NCI-H460 (cell line): ENCODE results near the gene IRF6. TPM values are rescaled to one million over a fixed set of nuclear protein-coding genes. Genes with fewer than 3 reads are reported as not detected.

Experiments
- DNase-seq: peaks from one replicate; pipeline ENCODE4 v3.0.0-alpha.2; 2016; ENCODE audit warnings: low read depth; ENCODE audit errors: extremely low read depth
- total RNA-seq: library from RNA; depleted of rRNA; stranded (reverse); fragments of >200 nt; shearing (Covaris generic); gene quantifications from 2 replicates; pipeline ENCODE4 v1.2.3, GENCODE V29; 2014

The IRF6 gene
- total RNA-seq, 1 experiment from 2014 or later, result 0.10 TPM

- no peak for DNase-seq
These were observed 39.9 kb downstream of the IRF6 start for GRCh38 chr1:209766051-209766450.

- DNase-seq, result no peak
These were observed 44.8 kb downstream of the IRF6 start for GRCh38 chr1:209761011-209761635.

GRCh38 chr1:209759829-209760359, 46.0 kb downstream of the IRF6 start:
- no peak for DNase-seq

- no peak for DNase-seq
These were observed 47.5 kb downstream of the IRF6 start for GRCh38 chr1:209758400-209758799.

- DNase-seq, result no peak
These were observed 49.1 kb downstream of the IRF6 start for GRCh38 chr1:209756615-209757445.

GRCh38 chr1:209755926-209756614, 49.9 kb downstream of the IRF6 start, which contains the start of gene TRAF3IP3:
Gene TRAF3IP3, plus strand, starts transcription at chr1:209756053. Its CDS starts 3,987 bp downstream, at chr1:209760040.
- DNase-seq, result no peak

GRCh38 chr1:209755256-209755655, 50.7 kb downstream of the IRF6 start:
- DNase-seq, result no peak

GRCh38 chr1:209752890-209753289, 53.1 kb downstream of the IRF6 start:
- DNase-seq, result no peak

GRCh38 chr1:209751627-209752231, 54.2 kb downstream of the IRF6 start:
- no peak for DNase-seq

GRCh38 chr1:209749670-209750323, 56.1 kb downstream of the IRF6 start:
- no peak for DNase-seq

GRCh38 chr1:209749205-209749604, 56.7 kb downstream of the IRF6 start:
- no peak for DNase-seq

- no peak for DNase-seq
These were observed 57.3 kb downstream of the IRF6 start for GRCh38 chr1:209748620-209749019.

- DNase-seq, result peak; percentile 97
These were observed 58.2 kb downstream of the IRF6 start for GRCh38 chr1:209747580-209748262.

GRCh38 chr1:209746451-209747165, 59.3 kb downstream of the IRF6 start:
- no peak for DNase-seq

GRCh38 chr1:209743145-209743482, 62.8 kb downstream of the IRF6 start:
- no peak for DNase-seq

- DNase-seq, result no peak
These were observed 63.4 kb downstream of the IRF6 start for GRCh38 chr1:209742409-209743144.

GRCh38 chr1:209741889-209742288, 64.1 kb downstream of the IRF6 start:
- DNase-seq, result no peak

GRCh38 chr1:209741193-209741592, 64.7 kb downstream of the IRF6 start:
- no peak for DNase-seq
